Measurements from ENCODE around the gene JCAD. TPM values are rescaled to one million over a fixed set of nuclear protein-coding genes. Genes with fewer than 3 reads are reported as not detected.

JCAD gene, protein sequence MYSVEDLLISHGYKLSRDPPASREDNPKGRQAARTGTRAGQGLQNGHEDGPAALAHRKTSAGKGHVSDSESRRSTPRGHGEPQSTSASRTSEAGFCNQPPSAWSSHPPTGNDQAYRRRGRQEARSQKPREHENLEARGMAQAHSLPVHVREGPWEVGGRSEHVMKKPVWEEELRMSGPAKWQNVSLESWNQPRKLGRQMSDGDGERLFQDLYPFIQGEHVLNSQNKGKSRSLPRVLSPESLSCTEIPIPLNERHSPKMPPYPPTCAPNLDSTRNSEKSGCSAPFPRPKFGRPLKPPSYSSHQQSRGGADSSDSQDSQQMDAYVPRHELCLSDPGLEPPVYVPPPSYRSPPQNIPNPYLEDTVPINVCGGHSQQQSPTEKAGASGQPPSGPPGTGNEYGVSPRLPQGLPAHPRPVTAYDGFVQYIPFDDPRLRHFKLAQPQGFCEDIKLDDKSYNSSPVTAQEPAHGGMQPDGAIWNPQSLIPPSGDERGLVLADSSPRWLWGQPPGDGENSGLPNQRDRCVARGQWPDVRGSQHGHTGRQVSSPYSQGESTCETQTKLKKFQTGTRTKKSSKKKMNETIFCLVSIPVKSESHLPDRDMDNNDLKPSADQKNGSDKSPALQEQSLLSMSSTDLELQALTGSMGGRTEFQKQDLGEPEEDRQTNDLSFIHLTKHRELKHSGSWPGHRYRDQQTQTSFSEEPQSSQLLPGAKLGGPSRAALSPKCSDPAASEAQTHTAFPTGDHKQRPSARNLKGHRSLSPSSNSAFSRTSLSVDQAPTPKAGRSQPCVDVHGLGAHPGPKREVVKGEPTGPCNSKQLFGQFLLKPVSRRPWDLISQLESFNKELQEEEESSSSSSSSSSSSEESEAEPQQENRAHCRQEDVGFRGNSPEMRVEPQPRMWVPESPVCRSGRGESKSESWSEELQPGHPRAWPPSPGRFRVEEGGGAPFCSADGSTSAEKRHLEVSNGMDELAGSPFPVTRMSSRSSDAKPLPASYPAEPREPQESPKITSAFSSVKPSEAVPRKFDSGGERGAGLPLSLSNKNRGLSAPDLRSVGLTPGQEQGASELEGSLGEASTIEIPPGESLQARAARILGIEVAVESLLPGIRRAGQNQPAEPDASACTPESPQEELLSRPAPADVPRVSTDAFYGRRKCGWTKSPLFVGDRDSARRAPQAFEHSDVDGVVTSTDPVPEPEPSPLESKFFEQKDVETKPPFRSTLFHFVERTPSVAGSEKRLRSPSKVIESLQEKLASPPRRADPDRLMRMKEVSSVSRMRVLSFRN (N-terminal part only)
- total RNA-seq: 51.0 and 91.2 TPM in 2 replicates

DNA sequence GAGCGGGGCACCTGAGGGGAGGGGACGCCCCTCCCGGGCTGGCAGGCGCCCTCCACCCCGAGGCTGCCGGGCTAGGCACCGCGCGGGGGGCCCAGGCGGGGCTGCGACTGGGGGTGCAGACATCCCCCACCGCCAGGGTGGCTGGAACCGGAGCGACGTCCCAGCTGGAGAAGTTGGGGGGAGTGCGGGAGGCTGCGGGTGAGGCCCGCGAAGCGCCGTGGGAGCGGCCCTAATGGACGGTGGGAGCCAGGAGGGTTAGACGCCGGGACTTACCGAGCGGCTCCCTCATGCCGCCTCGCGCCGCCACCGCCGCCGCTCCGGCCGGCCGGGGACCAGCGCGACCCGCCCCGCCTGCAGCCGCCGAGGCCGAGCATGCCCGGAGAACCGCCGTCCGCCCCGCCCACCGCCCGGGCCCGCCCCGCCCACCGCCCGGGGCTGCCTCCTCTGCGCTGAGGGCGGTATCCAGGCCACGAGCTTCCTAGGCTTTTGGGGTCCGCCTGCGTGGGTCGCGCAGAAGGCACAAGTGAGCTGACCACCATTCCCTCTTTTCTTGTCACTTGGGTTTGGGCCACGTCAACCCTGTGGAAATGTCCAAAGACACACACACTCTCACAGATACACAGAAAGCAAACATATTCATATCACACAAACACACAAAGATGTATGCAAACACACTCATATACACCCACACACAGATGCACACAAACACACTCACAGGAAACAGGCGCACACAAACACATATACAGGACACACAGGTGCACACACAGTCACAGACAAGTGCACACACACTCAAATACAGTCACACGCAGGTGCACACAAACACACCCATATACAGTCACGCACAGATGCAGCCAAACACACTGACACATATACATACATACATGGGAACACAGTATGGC is at the start of gene JCAD:
TSS of gene JCAD (minus strand) at position 378 of the 899 bp plus-strand sequence. CDS start 11,774 bp downstream, outside the sequence.

